PFSK-1 (cell line): ENCODE measurements around the gene FANCC.

Experiments used
- REST ChIP-seq, 2 experiments: IDR thresholded peaks; 2 replicates each; pipeline versions ENCODE4 v1.6.1 to v1.8.0; 2011 to 2012; ENCODE audit warnings: low read depth in 2 of 2, low read length in 2 of 2, control low read depth in 1 of 2, inconsistent platforms in 1 of 2, mild to moderate bottlenecking in 1 of 2, moderate library complexity in 1 of 2; ENCODE audit not compliant: insufficient read depth in 1 of 2
- TAF1 ChIP-seq: IDR thresholded peaks from 2 replicates; pipeline ENCODE4 v1.6.1; 2012; ENCODE audit warnings: low read length, control low read depth, borderline replicate concordance; ENCODE audit not compliant: insufficient read depth

GRCh38 chr9:95226921-95227320 lies 90.6 kb downstream of the FANCC start:
- TF ChIP-seq REST (IDR thresholded peaks at IDR 0.05; ENCODE audit: insufficient read depth in 1 of 2, low read depth in 2 of 2, low read length in 2 of 2) (no peak), TAF1 (no peak)
